DND-41 (cell line): ENCODE data around the gene FGFBP1.

Experiments used
- EZH2 ChIP-seq: IDR thresholded peaks from 3 replicates; pipeline ENCODE4 v1.6.1; 2012; ENCODE audit warnings: borderline replicate concordance, low read depth, mild to moderate bottlenecking, moderate library complexity, low read length, inconsistent platforms; ENCODE audit not compliant: severe bottlenecking
- TF ChIP-seq, protein P1 (sequence below): IDR thresholded peaks from 2 replicates; pipeline ENCODE4 v1.5.1; 2012; ENCODE audit warnings: borderline replicate concordance, low read length, moderate library complexity, mild to moderate bottlenecking; ENCODE audit not compliant: poor library complexity, severe bottlenecking; ENCODE audit errors: extremely low read depth

DNA sequence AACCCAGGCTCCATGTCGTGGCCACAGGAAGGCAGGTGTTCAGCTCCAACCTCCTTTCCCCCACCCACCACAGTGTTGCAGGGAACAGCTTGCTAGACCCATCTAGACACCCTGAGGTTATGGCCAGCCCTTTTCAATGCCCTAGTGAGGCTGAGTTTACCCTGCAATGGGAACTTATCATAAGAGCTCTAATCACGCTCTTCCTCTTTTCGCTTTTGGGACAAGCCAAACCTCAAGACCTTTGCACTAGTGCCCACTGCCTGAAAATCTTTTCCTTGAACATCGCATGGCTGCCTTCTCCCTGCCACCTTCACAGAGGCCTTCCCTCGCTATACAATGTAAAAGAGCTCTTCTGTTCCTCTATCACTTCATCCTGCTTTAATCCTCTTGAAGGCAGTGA is 26.8 kb upstream of the FGFBP1 start:
- TF ChIP-seq, protein P1, sequence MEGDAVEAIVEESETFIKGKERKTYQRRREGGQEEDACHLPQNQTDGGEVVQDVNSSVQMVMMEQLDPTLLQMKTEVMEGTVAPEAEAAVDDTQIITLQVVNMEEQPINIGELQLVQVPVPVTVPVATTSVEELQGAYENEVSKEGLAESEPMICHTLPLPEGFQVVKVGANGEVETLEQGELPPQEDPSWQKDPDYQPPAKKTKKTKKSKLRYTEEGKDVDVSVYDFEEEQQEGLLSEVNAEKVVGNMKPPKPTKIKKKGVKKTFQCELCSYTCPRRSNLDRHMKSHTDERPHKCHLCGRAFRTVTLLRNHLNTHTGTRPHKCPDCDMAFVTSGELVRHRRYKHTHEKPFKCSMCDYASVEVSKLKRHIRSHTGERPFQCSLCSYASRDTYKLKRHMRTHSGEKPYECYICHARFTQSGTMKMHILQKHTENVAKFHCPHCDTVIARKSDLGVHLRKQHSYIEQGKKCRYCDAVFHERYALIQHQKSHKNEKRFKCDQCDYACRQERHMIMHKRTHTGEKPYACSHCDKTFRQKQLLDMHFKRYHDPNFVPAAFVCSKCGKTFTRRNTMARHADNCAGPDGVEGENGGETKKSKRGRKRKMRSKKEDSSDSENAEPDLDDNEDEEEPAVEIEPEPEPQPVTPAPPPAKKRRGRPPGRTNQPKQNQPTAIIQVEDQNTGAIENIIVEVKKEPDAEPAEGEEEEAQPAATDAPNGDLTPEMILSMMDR = no peak
- TF ChIP-seq EZH2 = no peak
